Activated naive CD4-positive, alpha-beta T cell treated with anti-CD3 and anti-CD28 coated beads, Interleukin-2, amount 10 ng/mL, durations not matched to agents 7 days and 5 days (primary cell): ENCODE data around the gene SLC2A9.
A peak's percentile ranks its signal among the peaks of the same experiment; 100 is the strongest.
"Not testable (repeated sequence)": the region's sequence is repeated elsewhere in the genome, so short reads cannot be mapped to it uniquely, and the experiment has no call there.

Experiments
- CTCF ChIA-PET: fragments of 350-600 bp; sonication (Branson Sonifier 250); formaldehyde crosslinking; loops from one replicate; lab custom pipeline; 2021; ENCODE audit warnings: antibody characterized with exemption; lab: Charles Lee
- DNase-seq: peaks from one replicate; pipeline ENCODE4 v3.0.0-alpha.2; 2020
- H3K27ac Mint-ChIP-seq: one replicate; pipeline ENCODE4 v1.8.0; 2021; ENCODE audit warnings: mild to moderate bottlenecking, moderate library complexity, mixed read lengths
- H3K27me3 Mint-ChIP-seq: one replicate; pipeline ENCODE4 v1.8.0; 2021; ENCODE audit warnings: mild to moderate bottlenecking, mixed read lengths
- H3K36me3 Mint-ChIP-seq: one replicate; pipeline ENCODE4 v1.8.0; 2021; ENCODE audit warnings: mixed read lengths
- H3K4me1 Mint-ChIP-seq: one replicate; pipeline ENCODE4 v1.8.0; 2021; ENCODE audit warnings: mixed read lengths
- H3K4me3 Mint-ChIP-seq: one replicate; pipeline ENCODE4 v1.8.0; 2021; ENCODE audit warnings: mild to moderate bottlenecking, moderate library complexity, mixed read lengths
- H3K9me3 Mint-ChIP-seq: one replicate; pipeline ENCODE4 v1.8.0; 2021; ENCODE audit warnings: mixed read lengths

The SLC2A9 gene

GRCh38 chr4:9988363-9988749 is 32.9 kb downstream of the SLC2A9 start:
- peaks cover 6% of the 10 kb centered on the region for H3K4me1 Mint-ChIP-seq
- no peak for DNase-seq
- H3K27ac Mint-ChIP-seq: no peak overlapping the region
- H3K4me3 Mint-ChIP-seq: no peak overlapping the region
- H3K27me3 Mint-ChIP-seq: no peaks in the 10 kb centered on the region
- peaks cover 2% of the 10 kb centered on the region for H3K9me3 Mint-ChIP-seq
- CTCF ChIA-PET: interaction anchor here (0.9 kb wide), 1 partner anchor 224 kb away, joined by 3 read pairs; no protein-coding TSS in a partner anchor
- H3K36me3 Mint-ChIP-seq: no peaks in the 10 kb centered on the region

GRCh38 chr4:9987749-9988362 is 33.4 kb downstream of the SLC2A9 start:
- Mint-ChIP-seq H3K36me3 (no peaks in the 10 kb centered on the region), H3K27me3 (no peaks in the 10 kb centered on the region)

GRCh38 chr4:9984621-9985020 is 36.7 kb downstream of the SLC2A9 start:
- no peaks in the 10 kb centered on the region for H3K4me1 Mint-ChIP-seq
- CTCF ChIA-PET: no interaction called here
- H3K36me3 Mint-ChIP-seq: no peaks in the 10 kb centered on the region
- peaks cover 6% of the 10 kb centered on the region for H3K9me3 Mint-ChIP-seq
- no peak overlapping the region for H3K4me3 Mint-ChIP-seq
- no peak for DNase-seq
- peaks cover 2% of the 10 kb centered on the region for H3K27me3 Mint-ChIP-seq
- H3K27ac Mint-ChIP-seq: no peak overlapping the region

More at GRCh38 chr4:9987749-9988362, 33.4 kb downstream of the SLC2A9 start:
- Mint-ChIP-seq H3K9me3 (peaks cover 2% of the 10 kb centered on the region), H3K4me1 (peaks cover under 1% of the 10 kb centered on the region), H3K4me3 (no peak overlapping the region), H3K27ac (no peak overlapping the region)
- CTCF ChIA-PET: interaction anchor here (0.9 kb wide), 1 partner anchor 223 kb away, joined by 3 read pairs; no protein-coding TSS in a partner anchor
- DNase-seq: no peak

- DNase-seq: no peak
- peaks cover 4% of the 10 kb centered on the region for H3K27me3 Mint-ChIP-seq
- CTCF ChIA-PET: no interaction called here
- no peaks in the 10 kb centered on the region for H3K36me3 Mint-ChIP-seq
- no peak overlapping the region for H3K27ac Mint-ChIP-seq
- no peaks in the 10 kb centered on the region for H3K4me1 Mint-ChIP-seq
- peaks cover 6% of the 10 kb centered on the region for H3K9me3 Mint-ChIP-seq
- no peak overlapping the region for H3K4me3 Mint-ChIP-seq
Measured at GRCh38 chr4:9983211-9983610, 38.1 kb downstream of the SLC2A9 start.

GRCh38 chr4:9981899-9982298 is 39.4 kb downstream of the SLC2A9 start:
- not testable (repeated sequence) for H3K36me3 Mint-ChIP-seq, H3K4me3 Mint-ChIP-seq, H3K27me3 Mint-ChIP-seq, H3K27ac Mint-ChIP-seq, DNase-seq, H3K4me1 Mint-ChIP-seq, H3K9me3 Mint-ChIP-seq
- CTCF ChIA-PET: interaction anchor here (0.7 kb wide), 1 partner anchor 38 kb away, joined by 3 read pairs; no protein-coding TSS in a partner anchor

GRCh38 chr4:9980898-9981297 is 40.4 kb downstream of the SLC2A9 start:
- peaks cover 3% of the 10 kb centered on the region for H3K4me1 Mint-ChIP-seq
- H3K36me3 Mint-ChIP-seq: no peaks in the 10 kb centered on the region
- peaks cover 4% of the 10 kb centered on the region for H3K27me3 Mint-ChIP-seq
- CTCF ChIA-PET: interaction anchor here (1.2 kb wide), 1 partner anchor 10 kb away, joined by 5 read pairs; no protein-coding TSS in a partner anchor
- H3K4me3 Mint-ChIP-seq: no peak overlapping the region
- H3K9me3 Mint-ChIP-seq: peaks cover 6% of the 10 kb centered on the region
- no peak for DNase-seq
- H3K27ac Mint-ChIP-seq: no peak overlapping the region

GRCh38 chr4:9979101-9979701 is 42.1 kb downstream of the SLC2A9 start:
- Mint-ChIP-seq H3K9me3 (peaks cover 4% of the 10 kb centered on the region), H3K4me3 (no peak overlapping the region), H3K27ac (no peak overlapping the region), H3K4me1 (peaks cover 3% of the 10 kb centered on the region), H3K36me3 (no peaks in the 10 kb centered on the region), H3K27me3 (peaks cover 4% of the 10 kb centered on the region)
- no peak for DNase-seq
- CTCF ChIA-PET: interaction anchor here (0.6 to 1.5 kb wide), 2 partner anchors 35 to 39 kb away, joined by 3 to 4 read pairs; no protein-coding TSS in a partner anchor

GRCh38 chr4:9977518-9978031 is 43.7 kb downstream of the SLC2A9 start:
- CTCF ChIA-PET: no interaction called here
- Mint-ChIP-seq H3K4me3 (no peak overlapping the region), H3K27ac (no peak overlapping the region), H3K9me3 (peaks cover 7% of the 10 kb centered on the region), H3K27me3 (peaks cover 4% of the 10 kb centered on the region), H3K36me3 (peaks cover 5% of the 10 kb centered on the region), H3K4me1 (peaks cover 6% of the 10 kb centered on the region)
- DNase-seq: no peak

GRCh38 chr4:9976781-9977180 is 44.5 kb downstream of the SLC2A9 start:
- H3K36me3 Mint-ChIP-seq: peaks cover 7% of the 10 kb centered on the region
- no peak for DNase-seq
- CTCF ChIA-PET: no interaction called here
- peaks cover 14% of the 10 kb centered on the region for H3K4me1 Mint-ChIP-seq
- H3K4me3 Mint-ChIP-seq: no peak overlapping the region
- H3K27me3 Mint-ChIP-seq: peaks cover 4% of the 10 kb centered on the region
- H3K27ac Mint-ChIP-seq: no peak overlapping the region
- peaks cover 10% of the 10 kb centered on the region for H3K9me3 Mint-ChIP-seq

GRCh38 chr4:9976293-9976692 is 45.0 kb downstream of the SLC2A9 start:
- peaks cover 19% of the 10 kb centered on the region for H3K4me1 Mint-ChIP-seq
- H3K27ac Mint-ChIP-seq: no peak overlapping the region
- peaks cover 4% of the 10 kb centered on the region for H3K27me3 Mint-ChIP-seq
- peaks cover 10% of the 10 kb centered on the region for H3K36me3 Mint-ChIP-seq
- CTCF ChIA-PET: no interaction called here
- no peak overlapping the region for H3K4me3 Mint-ChIP-seq
- peaks cover 14% of the 10 kb centered on the region for H3K9me3 Mint-ChIP-seq
- no peak for DNase-seq

GRCh38 chr4:9971711-9972110 is 49.6 kb downstream of the SLC2A9 start:
- CTCF ChIA-PET: interaction anchor here (1.3 kb wide), 1 partner anchor 9 kb away, joined by 5 read pairs; no protein-coding TSS in a partner anchor

GRCh38 chr4:9970399-9971011 is 50.8 kb downstream of the SLC2A9 start:
- DNase-seq: peak; percentile 27
- Mint-ChIP-seq H3K36me3 (peaks cover 15% of the 10 kb centered on the region), H3K4me1 (peaks cover 42% of the 10 kb centered on the region), H3K27me3 (no peaks in the 10 kb centered on the region), H3K4me3 (no peak overlapping the region), H3K9me3 (peaks cover 18% of the 10 kb centered on the region), H3K27ac (peak overlapping the region; percentile 85)
- CTCF ChIA-PET: interaction anchor here (1.3 kb wide), 1 partner anchor 10 kb away, joined by 5 read pairs; no protein-coding TSS in a partner anchor

More at GRCh38 chr4:9971711-9972110, 49.6 kb downstream of the SLC2A9 start:
- no peak overlapping the region for H3K27ac Mint-ChIP-seq
- H3K4me1 Mint-ChIP-seq: peaks cover 43% of the 10 kb centered on the region
- H3K9me3 Mint-ChIP-seq: peaks cover 18% of the 10 kb centered on the region
- H3K4me3 Mint-ChIP-seq: no peak overlapping the region
- no peaks in the 10 kb centered on the region for H3K27me3 Mint-ChIP-seq
- peaks cover 14% of the 10 kb centered on the region for H3K36me3 Mint-ChIP-seq
- no peak for DNase-seq

GRCh38 chr4:9969526-9970398 is 51.5 kb downstream of the SLC2A9 start:
- Mint-ChIP-seq H3K27me3 (no peaks in the 10 kb centered on the region), H3K4me3 (no peak overlapping the region), H3K9me3 (peaks cover 18% of the 10 kb centered on the region), H3K4me1 (peaks cover 42% of the 10 kb centered on the region), H3K36me3 (peaks cover 15% of the 10 kb centered on the region), H3K27ac (peak overlapping the region; percentile 85)
- peak; percentile 38 for DNase-seq
- CTCF ChIA-PET: no interaction called here
